Activated naive CD4-positive, alpha-beta T cell (primary cell): ENCODE measurements around the gene AKT2.
A peak's percentile ranks its signal among the peaks of the same experiment; 100 is the strongest.

Source experiments
- DNase-seq, 4 experiments: peaks; one replicate each; lab custom pipeline; 2025; lab: John Stamatoyannopoulos, UW

Gene AKT2

GRCh38 chr19:40300668-40301067 is 15.5 kb upstream of the AKT2 start:
- no peak for DNase-seq

GRCh38 chr19:40298026-40298425 is 12.9 kb upstream of the AKT2 start:
- no peak for DNase-seq

- DNase-seq: no peak
Measured at GRCh38 chr19:40294560-40294959, 9.4 kb upstream of the AKT2 start.

GRCh38 chr19:40286971-40287421 is 1.9 kb upstream of the AKT2 start:
- DNase-seq: no peak

GRCh38 chr19:40286235-40286970 is 1.3 kb upstream of the AKT2 start:
- no peak for DNase-seq

GRCh38 chr19:40285353-40286234 is 449 bp upstream of the AKT2 start:
- DNase-seq: peak; percentile 88 to 95 (median 94)

GRCh38 chr19:40284251-40284500 is 969 bp downstream of the AKT2 start:
- no peak for DNase-seq

- no peak for DNase-seq
Measured at GRCh38 chr19:40283414-40284250, 1.5 kb downstream of the AKT2 start.

GRCh38 chr19:40282920-40283319 is 2.2 kb downstream of the AKT2 start:
- DNase-seq: no peak

GRCh38 chr19:40282209-40282580 is 3.0 kb downstream of the AKT2 start:
- DNase-seq: no peak

- DNase-seq: no peak
Measured at GRCh38 chr19:40281381-40282208, 3.5 kb downstream of the AKT2 start.

- no peak for DNase-seq
Measured at GRCh38 chr19:40280608-40281221, 4.4 kb downstream of the AKT2 start.

- no peak for DNase-seq
Measured at GRCh38 chr19:40279761-40280607, 5.2 kb downstream of the AKT2 start.

GRCh38 chr19:40279120-40279551 is 6.0 kb downstream of the AKT2 start:
- no peak for DNase-seq

- DNase-seq: no peak
Measured at GRCh38 chr19:40278361-40279035, 6.6 kb downstream of the AKT2 start.

GRCh38 chr19:40277356-40278059 is 7.6 kb downstream of the AKT2 start:
- DNase-seq: no peak

- DNase-seq: peak in 2 of 4 experiments; percentile 8 to 44
Measured at GRCh38 chr19:40274585-40275544, 10.3 kb downstream of the AKT2 start.
